RWPE1 (cell line): ENCODE data around the gene KPNA4.
"Not testable (repeated sequence)": the region's sequence is repeated elsewhere in the genome, so short reads cannot be mapped to it uniquely, and the experiment has no call there.

Experiments
- CTCF ChIA-PET: fragments of 350-600 bp; sonication (Branson Sonifier 250); formaldehyde crosslinking; extraction: SDS; loops from one replicate; lab custom pipeline; 2021; lab: Yijun Ruan, JAX
- POLR2A ChIA-PET: fragments of 400-600 bp; formaldehyde crosslinking; extraction: SDS; loops from one replicate; lab custom pipeline; 2020; ENCODE audit warnings: antibody characterized with exemption; ENCODE audit not compliant: low non-redundant PET; lab: Yijun Ruan, JAX
- DNase-seq: peaks from one replicate; pipeline ENCODE4 v3.0.0; 2012; ENCODE audit warnings: low spot score
- H3K27ac ChIP-seq: fragments of 450-650 bp; 2 replicates; pipeline ENCODE4 v1.5.1; 2017
- TF ChIP-seq, protein P1 (sequence below): fragments of 450-650 bp; conservative IDR thresholded peaks from 2 replicates; pipeline ENCODE4 v1.5.1; 2017; ENCODE audit warnings: low read depth, mild to moderate bottlenecking

Gene KPNA4

DNA sequence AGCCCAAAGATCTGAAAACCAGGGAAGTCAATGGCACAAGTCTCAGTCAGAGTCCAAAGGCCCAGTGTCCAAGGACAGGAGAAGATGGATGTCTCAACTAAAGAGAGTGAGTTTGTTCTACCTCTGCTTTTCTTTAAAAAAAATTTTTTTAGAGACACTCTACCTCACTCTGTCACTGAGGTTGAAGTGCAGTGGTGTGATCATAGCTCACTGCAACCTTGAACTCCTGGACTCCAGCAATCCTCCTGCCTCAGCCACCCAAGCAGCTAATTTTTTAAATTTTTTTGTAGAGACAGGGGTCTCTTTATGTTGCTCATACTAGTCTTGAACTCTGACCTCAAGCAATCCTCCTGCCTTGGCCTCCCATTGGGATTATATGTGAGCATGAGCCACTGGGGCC, 39.9 kb upstream of the KPNA4 start:
- POLR2A ChIA-PET, result no interaction called here
- CTCF ChIA-PET, result interaction anchor here (0.6 kb wide), 1 partner anchor 542 kb away, joined by 5 read pairs; no protein-coding TSS in a partner anchor
- DNase-seq, result no peak
- TF ChIP-seq, protein P1, sequence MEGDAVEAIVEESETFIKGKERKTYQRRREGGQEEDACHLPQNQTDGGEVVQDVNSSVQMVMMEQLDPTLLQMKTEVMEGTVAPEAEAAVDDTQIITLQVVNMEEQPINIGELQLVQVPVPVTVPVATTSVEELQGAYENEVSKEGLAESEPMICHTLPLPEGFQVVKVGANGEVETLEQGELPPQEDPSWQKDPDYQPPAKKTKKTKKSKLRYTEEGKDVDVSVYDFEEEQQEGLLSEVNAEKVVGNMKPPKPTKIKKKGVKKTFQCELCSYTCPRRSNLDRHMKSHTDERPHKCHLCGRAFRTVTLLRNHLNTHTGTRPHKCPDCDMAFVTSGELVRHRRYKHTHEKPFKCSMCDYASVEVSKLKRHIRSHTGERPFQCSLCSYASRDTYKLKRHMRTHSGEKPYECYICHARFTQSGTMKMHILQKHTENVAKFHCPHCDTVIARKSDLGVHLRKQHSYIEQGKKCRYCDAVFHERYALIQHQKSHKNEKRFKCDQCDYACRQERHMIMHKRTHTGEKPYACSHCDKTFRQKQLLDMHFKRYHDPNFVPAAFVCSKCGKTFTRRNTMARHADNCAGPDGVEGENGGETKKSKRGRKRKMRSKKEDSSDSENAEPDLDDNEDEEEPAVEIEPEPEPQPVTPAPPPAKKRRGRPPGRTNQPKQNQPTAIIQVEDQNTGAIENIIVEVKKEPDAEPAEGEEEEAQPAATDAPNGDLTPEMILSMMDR, result no peak
- no peak overlapping the region for H3K27ac ChIP-seq

DNA sequence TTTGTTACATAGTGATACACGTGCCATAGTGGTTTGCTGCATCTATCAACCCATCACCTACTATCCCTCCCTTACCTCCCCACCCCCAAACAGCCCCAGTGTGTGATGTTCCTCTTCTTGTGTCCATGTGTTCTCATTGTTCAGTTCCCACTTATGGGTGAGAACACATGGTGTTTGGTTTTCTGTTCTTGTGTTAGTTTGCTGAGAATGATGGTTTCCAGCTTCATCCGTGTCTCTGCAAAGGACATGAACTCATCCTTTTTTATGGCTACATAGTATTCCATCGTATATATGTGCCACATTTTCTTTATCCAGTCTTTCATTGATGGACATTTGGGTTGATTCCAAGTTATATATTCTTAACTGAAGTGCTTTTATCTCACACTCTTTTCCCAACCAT, 38.5 kb upstream of the KPNA4 start:
- POLR2A ChIA-PET, DNase-seq, H3K27ac ChIP-seq, CTCF ChIA-PET: not testable (repeated sequence)

DNA sequence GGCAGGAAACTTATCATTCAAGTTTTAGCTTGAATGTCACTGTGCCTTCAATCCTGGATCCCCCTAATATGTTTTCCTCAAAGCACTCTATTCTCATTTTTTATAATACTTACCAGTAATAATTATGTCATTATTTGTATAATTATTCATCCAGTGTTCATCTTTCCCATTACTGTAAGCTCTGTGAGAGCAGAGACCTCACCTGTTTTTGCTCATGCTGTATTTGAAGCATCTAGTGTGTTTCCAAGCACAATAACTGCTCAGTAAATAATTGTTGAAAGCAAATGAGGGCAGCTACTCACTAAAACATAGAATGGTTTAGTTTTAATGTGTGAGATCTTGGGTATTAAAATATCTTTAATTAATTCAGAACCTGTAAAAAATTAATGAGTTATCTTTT, 36.9 kb upstream of the KPNA4 start:
- POLR2A ChIA-PET, result no interaction called here
- CTCF ChIA-PET, result no interaction called here
- H3K27ac ChIP-seq, result no peak overlapping the region
- no peak for DNase-seq
- TF ChIP-seq, protein P1, result no peak

DNA sequence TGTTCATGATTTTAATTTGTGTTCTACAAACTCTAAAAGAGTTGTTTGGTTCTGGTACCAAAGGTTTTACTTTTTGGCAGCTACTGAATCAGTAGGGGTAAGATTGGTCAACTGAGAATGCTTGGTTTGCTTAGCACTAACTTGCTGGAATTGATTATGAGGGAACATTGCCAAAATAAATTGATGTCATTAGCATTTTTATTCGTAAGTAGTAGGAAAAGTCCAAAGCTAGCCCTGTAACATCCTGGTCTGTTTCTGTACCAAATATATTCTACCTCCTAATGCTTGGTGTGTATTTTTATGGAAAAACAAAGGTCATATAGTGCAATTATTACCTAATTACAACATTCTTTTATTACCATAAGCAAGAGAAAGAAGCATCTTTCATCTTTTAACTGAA, 35.9 kb upstream of the KPNA4 start:
- CTCF ChIA-PET, result no interaction called here
- DNase-seq, result no peak

DNA sequence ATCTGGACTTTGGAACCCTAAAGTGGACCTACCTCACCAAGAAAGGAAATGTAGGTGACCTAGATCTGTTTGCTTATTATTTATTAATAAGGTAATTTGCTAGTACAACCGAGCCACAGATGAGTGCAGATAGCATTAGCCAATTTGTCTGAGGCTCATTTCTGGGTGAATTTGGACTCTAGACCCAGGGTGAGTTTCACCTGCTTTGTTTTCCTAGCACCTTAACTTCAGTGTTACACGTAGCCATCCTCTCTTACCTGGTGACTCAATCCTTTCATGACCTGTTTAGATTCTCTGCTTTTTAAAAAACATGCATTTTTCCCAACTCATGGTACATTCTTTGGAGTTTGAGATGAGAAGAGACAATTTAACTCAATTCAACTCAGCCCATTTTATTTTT, 33.5 kb upstream of the KPNA4 start:
- no peak overlapping the region for H3K27ac ChIP-seq
- DNase-seq, result no peak
- TF ChIP-seq, protein P1, result no peak
- ChIA-PET POLR2A (no interaction called here), CTCF (interaction anchor here (0.7 kb wide), 1 partner anchor 44 kb away, joined by 3 read pairs; no protein-coding TSS in a partner anchor)

More for the DNA sequence above, 35.9 kb upstream of the KPNA4 start:
- TF ChIP-seq, protein P1, result no peak
- POLR2A ChIA-PET, result no interaction called here
- no peak overlapping the region for H3K27ac ChIP-seq

DNA sequence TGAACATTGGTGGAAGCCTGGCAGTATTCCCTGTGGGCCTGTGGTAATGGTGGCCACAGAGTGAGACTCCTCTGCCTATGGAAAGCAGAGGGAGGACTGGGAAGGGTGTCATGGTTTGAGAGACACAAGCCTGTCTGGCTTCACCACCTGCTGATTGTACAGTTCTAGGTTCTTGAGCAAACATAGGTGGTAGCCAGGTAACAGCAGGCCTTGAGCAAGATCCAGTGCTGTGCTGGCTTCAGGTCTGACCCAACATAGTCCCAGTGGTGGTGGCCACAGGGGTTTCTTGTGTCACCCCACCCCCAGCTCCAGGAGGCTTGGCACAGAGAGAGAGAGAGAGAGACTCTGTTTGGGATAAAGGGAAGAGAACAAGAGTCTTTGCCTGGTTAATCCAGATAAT, 22.7 kb upstream of the KPNA4 start:
- ChIA-PET CTCF (no interaction called here), POLR2A (no interaction called here)
- DNase-seq, result no peak
- TF ChIP-seq, protein P1, result no peak
- no peak overlapping the region for H3K27ac ChIP-seq

DNA sequence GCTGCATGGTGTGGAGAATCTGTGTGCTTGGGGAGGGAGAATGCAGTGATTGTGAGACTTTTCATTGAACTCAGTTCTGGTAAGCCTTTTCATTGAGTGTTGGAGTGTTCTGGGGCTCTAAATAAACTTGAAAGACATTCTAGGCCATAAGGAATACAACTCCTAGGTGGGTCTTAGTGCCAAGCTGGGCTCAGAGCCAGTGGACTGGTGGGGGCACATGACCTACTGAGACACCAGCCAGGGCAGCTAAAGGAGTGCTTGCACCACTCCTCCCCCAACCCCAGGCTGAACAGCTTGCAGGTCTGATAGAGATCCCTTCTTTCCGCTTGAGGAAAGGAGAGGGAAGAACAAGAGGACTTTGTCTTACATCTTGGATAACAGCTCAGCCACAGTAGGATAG, 21.7 kb upstream of the KPNA4 start:
- ChIA-PET POLR2A (no interaction called here), CTCF (no interaction called here)
- DNase-seq, result no peak
- TF ChIP-seq, protein P1, result no peak
- H3K27ac ChIP-seq, result no peak overlapping the region
